Epithelial cell of alveolus of lung (primary cell): ENCODE data around the gene KRTAP19-6. TPM values are rescaled to one million over a fixed set of nuclear protein-coding genes. Genes with fewer than 3 reads are reported as not detected.

Experiments
- total RNA-seq: library from RNA; depleted of rRNA; stranded (reverse); fragments of >200 nt; gene quantifications from 2 replicates; pipeline ENCODE4 v1.2.1, GENCODE V29; 2015

The KRTAP19-6 gene, protein sequence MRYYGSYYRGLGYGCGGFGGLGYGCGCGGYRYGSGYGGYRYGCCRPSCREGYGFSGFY
- not detected in 2 replicates for total RNA-seq

GRCh38 chr21:30541764-30542163 lies at the start of gene KRTAP19-6:
Gene KRTAP19-6 (minus strand): TSS chr21:30541864. CDS start chr21:30541833, 31 bp downstream.

GRCh38 chr21:30590297-30590696 lies 48.6 kb upstream of the KRTAP19-6 start, which contains the start of gene KRTAP22-2:
Gene KRTAP22-2 (minus strand): TSS chr21:30590397.

GRCh38 chr21:30561264-30561895 lies 19.7 kb upstream of the KRTAP19-6 start, which contains the start of gene KRTAP19-7:
Gene KRTAP19-7 (minus strand): TSS chr21:30561314. CDS start chr21:30561289, 25 bp downstream.

DNA sequence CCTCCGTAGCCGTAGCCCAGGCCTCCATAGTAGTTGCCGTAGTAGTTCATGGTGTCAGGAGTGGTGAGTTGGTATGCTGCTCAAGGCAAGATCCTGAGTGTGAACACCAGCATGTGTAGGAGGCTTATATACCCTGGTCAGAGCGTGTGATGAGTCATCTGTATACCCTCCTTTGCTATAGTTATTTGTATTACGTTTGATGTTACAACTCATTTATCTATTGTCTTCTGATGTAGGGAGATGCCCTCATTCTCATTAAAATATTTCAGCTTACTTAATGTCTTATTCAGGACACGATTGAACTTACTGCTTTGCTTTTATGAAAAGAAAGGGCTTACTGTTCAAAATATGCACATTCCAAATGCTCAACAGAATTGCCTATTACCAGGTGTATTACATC lies 39.6 kb downstream of the KRTAP19-6 start, which contains the start of gene KRTAP19-5:
TSS of gene KRTAP19-5 (minus strand) at position 101 of the 400 bp plus-strand sequence. CDS start at position 50, 51 bp downstream.

GRCh38 chr21:30497065-30497464 lies 44.6 kb downstream of the KRTAP19-6 start, which contains the start of gene KRTAP19-4:
Gene KRTAP19-4 (minus strand): TSS chr21:30497165. CDS start chr21:30497110, 55 bp downstream.

DNA sequence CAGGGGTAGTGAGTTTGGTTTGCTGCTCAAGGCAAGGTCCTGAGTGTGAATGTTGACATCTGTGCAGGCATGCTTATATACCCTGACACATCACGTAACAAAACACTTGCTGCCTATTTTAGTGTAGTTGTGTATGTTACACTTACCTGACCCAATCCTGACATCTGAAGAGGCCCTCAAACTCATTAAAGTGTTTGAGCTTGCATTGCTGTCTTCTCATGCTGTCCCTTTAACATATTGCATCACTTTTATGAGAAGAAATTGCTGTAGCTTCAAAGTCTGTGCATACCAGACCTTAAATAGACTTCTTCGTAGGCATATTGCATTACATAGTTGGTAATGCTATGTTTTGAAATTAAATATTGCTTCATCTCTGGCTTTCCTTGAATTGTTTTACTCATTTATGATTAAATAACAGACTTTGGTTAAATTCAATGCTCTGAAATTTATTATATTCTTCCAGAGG lies 49.7 kb downstream of the KRTAP19-6 start, which contains the start of gene KRTAP19-3:
TSS of gene KRTAP19-3 (minus strand) at position 51 of the 466 bp plus-strand sequence. CDS start 56 bp downstream, outside the sequence.

Other genes with a start within 250 kb of the KRTAP19-6 start
- gene KRTAP26-1, start 221.5 kb downstream of the KRTAP19-6 start, total RNA-seq: not detected in 2 replicates
- not detected in 2 replicates for gene KRTAP27-1, start 204.2 kb downstream of the KRTAP19-6 start, total RNA-seq
- gene KRTAP23-1, start 193.3 kb downstream of the KRTAP19-6 start, total RNA-seq: not detected in 2 replicates
- gene KRTAP13-2, start 169.6 kb downstream of the KRTAP19-6 start, total RNA-seq: not detected in 2 replicates
- gene KRTAP13-1, start 145.8 kb downstream of the KRTAP19-6 start, total RNA-seq: not detected in 2 replicates
- gene KRTAP13-3, start 115.9 kb downstream of the KRTAP19-6 start, total RNA-seq: not detected in 2 replicates
- not detected in 2 replicates for gene KRTAP13-4, start 111.6 kb downstream of the KRTAP19-6 start, total RNA-seq
- not detected in 2 replicates for gene KRTAP15-1, start 101.6 kb downstream of the KRTAP19-6 start, total RNA-seq
- not detected in 2 replicates for gene KRTAP19-1, start 61.5 kb downstream of the KRTAP19-6 start, total RNA-seq
- not detected in 2 replicates for gene KRTAP19-2, start 54.4 kb downstream of the KRTAP19-6 start, total RNA-seq
- gene KRTAP19-3, start 49.9 kb downstream of the KRTAP19-6 start, total RNA-seq: not detected in 2 replicates
- gene KRTAP19-4, start 44.7 kb downstream of the KRTAP19-6 start, total RNA-seq: not detected in 2 replicates
- not detected in 2 replicates for gene KRTAP19-5, start 39.7 kb downstream of the KRTAP19-6 start, total RNA-seq
- not detected in 2 replicates for gene KRTAP19-7, start 19.4 kb upstream of the KRTAP19-6 start, total RNA-seq
- gene KRTAP22-2, start 48.5 kb upstream of the KRTAP19-6 start, total RNA-seq: not detected in 2 replicates
- not detected in 2 replicates for gene KRTAP6-3, start 50.6 kb upstream of the KRTAP19-6 start, total RNA-seq
- gene KRTAP6-2, start 57.0 kb upstream of the KRTAP19-6 start, total RNA-seq: not detected in 2 replicates
- gene KRTAP22-1, start 59.2 kb upstream of the KRTAP19-6 start, total RNA-seq: not detected in 2 replicates
- not detected in 2 replicates for gene KRTAP6-1, start 72.1 kb upstream of the KRTAP19-6 start, total RNA-seq
- gene KRTAP20-1, start 74.6 kb upstream of the KRTAP19-6 start, total RNA-seq: not detected in 2 replicates
- not detected in 2 replicates for gene KRTAP20-4, start 78.8 kb upstream of the KRTAP19-6 start, total RNA-seq
- not detected in 2 replicates for gene KRTAP20-2, start 93.3 kb upstream of the KRTAP19-6 start, total RNA-seq
- gene KRTAP20-3, start 101.0 kb upstream of the KRTAP19-6 start, total RNA-seq: not detected in 2 replicates
- not detected in 2 replicates for gene KRTAP21-3, start 176.9 kb upstream of the KRTAP19-6 start, total RNA-seq
- gene KRTAP21-2, start 205.4 kb upstream of the KRTAP19-6 start, total RNA-seq: not detected in 2 replicates
- not detected in 2 replicates for gene KRTAP21-1, start 213.6 kb upstream of the KRTAP19-6 start, total RNA-seq